GM12892 (cell line): ENCODE data around the gene URAD.

ENCODE experiments used
- POLR2A ChIP-seq: IDR thresholded peaks from 2 replicates; pipeline ENCODE4 v1.6.1; 2011; ENCODE audit warnings: low read depth, low read length, control low read depth
- TAF1 ChIP-seq: IDR thresholded peaks from 2 replicates; pipeline ENCODE4 v1.6.1; 2011; ENCODE audit warnings: low read depth, mild to moderate bottlenecking, control low read depth, low read length, borderline replicate concordance

DNA sequence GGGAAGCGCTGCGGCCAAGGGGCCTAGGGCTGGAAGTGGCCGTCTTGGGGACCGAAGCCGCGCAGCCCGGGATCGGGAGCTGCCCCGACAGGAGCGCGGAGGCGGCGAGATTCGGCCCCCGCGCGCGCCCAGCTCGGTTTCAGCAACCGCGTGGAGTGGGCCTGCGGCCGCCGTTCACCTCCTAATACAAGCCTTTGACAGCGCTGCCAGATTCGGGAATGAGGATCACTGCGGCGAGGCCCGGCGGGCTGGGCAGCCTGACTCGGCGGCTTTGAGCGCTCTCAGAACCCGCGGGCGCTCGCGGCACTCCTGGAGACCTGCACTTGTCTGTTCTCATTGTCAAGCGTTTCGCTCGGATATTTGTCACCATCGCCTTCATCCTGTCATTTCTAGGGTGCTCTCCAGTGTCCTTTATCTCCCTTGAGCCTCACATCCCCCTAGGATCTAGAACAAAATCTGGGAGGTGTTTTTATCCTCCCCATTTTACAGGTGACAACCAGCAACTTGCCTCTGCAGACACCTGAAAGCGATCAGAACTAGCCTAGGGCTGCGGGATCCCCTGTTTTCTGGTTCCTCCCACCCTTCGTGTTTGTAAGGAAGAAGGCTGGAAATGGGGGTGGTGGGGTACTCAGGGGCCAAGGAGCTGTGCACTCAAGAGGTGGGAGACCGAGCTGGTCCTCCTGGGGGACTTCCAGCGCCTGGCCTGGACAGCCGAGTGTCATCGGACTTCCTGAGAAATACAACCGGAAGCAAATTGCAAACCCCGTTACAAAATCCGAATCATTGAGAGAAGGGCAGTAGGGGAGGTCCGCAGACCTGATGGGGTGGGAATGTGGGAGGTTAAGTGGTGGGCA is 17.9 kb downstream of the URAD start:
- TF ChIP-seq POLR2A (no peak), TAF1 (no peak)
